ENCODE data around the gene HNRNPCL1. TPM values are rescaled to one million over a fixed set of nuclear protein-coding genes. Genes with fewer than 3 reads are reported as not detected.
"Not testable (repeated sequence)": the region's sequence is repeated elsewhere in the genome, so short reads cannot be mapped to it uniquely, and the experiment has no call there.

The HNRNPCL1 gene
- total and polyA plus RNA-seq, 2 of the 8 experiments (the other 6 are each of a cell fraction or from before 2014, with no cell fraction given), result not detected

DNA sequence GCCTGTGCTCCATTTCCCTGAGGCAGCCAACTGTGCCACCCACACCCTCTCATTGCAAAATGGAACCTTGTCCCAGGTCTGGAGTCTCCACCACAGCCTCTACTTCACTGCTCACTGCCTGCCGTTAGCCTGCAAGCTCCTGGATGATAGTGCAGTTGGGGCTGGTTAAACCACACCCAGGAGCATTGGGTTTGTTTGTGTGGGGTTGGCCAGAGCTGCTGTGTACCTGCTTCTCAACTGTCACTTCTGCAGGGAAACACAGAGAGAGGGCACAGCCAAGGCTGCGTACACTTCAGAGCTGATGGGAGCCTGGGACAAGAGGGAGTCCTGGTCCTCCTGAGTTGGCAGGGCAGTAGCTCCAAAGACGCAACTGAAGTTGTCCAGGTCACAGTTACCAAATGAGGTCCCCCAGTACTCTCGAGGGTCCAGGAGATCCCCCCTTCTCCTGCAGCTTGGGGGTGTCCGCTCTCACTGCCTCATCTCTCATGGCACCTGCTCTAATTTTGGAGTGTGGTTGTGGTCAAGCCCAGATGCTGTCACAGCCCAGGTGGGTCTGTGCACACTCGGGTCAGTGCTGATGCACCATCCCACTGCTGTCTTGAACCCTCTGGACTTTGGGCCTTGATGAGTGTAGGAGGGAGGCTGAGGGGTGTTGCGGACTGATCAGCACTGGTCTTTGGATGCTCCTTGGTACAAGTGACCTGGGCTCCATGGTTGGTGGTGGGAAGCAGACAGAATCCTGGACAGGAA, 14.8 kb upstream of the HNRNPCL1 start:
- H3K27me3 ChIP-seq (replicated peaks in 1 of 4; ENCODE audit: control insufficient read depth in 3 of 4, extremely low read depth in 1 of 4, insufficient read depth in 3 of 4, low read length in 3 of 4); H4K8ac ChIP-seq (ENCODE audit: extremely low read depth, insufficient read depth, low read length); H3K9ac ChIP-seq (replicated peaks in 1 of 4; ENCODE audit: extremely low read depth in 1 of 4, low read depth in 3 of 4, low read length in 3 of 4); H3K18ac ChIP-seq (ENCODE audit: extremely low read depth, low read length); H3K4me3 ChIP-seq (ENCODE audit: extremely low read depth in 1 of 4, insufficient read depth in 2 of 4, low read depth in 3 of 4, low read length in 4 of 4); POLR2A ChIA-PET (ENCODE audit: partially characterized antibody); H3K4me1 ChIP-seq (replicated peaks in 1 of 4; ENCODE audit: control insufficient read depth in 3 of 4, insufficient read depth in 4 of 4, low read length in 3 of 4); H3K4me2 ChIP-seq (ENCODE audit: insufficient read depth in 1 of 2, low read depth in 2 of 2, low read length in 2 of 2); H4K91ac ChIP-seq (replicated peaks; ENCODE audit: insufficient read length, low read length); H2BK15ac ChIP-seq (ENCODE audit: low read length); H2BK20ac ChIP-seq (ENCODE audit: low read length); H3K79me2 ChIP-seq (ENCODE audit: control insufficient read depth in 1 of 2, insufficient read depth in 2 of 2, low read length in 2 of 2); H2BK120ac ChIP-seq (replicated peaks; ENCODE audit: low read depth, low read length); H3K27ac ChIP-seq (ENCODE audit: low read depth, low read length); H4K5ac ChIP-seq (ENCODE audit: insufficient read length, low read depth, low read length); H3K14ac ChIP-seq (ENCODE audit: insufficient read length); H3K79me1 ChIP-seq (ENCODE audit: low read depth, low read length); H2BK5ac ChIP-seq (ENCODE audit: low read depth, low read length); H3K36me3 ChIP-seq (ENCODE audit: control insufficient read depth in 2 of 4, insufficient read depth in 4 of 4, low read length in 3 of 4); FAIRE-seq; H3K56ac ChIP-seq (replicated peaks; ENCODE audit: insufficient read length, low read depth, low read length); H3K23me2 ChIP-seq (ENCODE audit: low read depth, low read length); DNase-seq (ENCODE audit: low read depth in 1 of 2, low spot score in 2 of 2); H4K20me1 ChIP-seq (replicated peaks in 1 of 2; ENCODE audit: control insufficient read depth in 1 of 2, insufficient read depth in 2 of 2, low read length in 2 of 2); H2AK5ac ChIP-seq (ENCODE audit: low read depth, low read length); H3K23ac ChIP-seq (ENCODE audit: insufficient read length); H2BK12ac ChIP-seq (ENCODE audit: low read depth, low read length); CTCF ChIA-PET (ENCODE audit: partially characterized antibody); H2AFZ ChIP-seq (ENCODE audit: low read length); H3K4ac ChIP-seq (replicated peaks; ENCODE audit: insufficient read length, low read depth, low read length): not testable (repeated sequence)
- WGBS, 2 experiments (ENCODE audit: extremely low coverage in 1 of 2, insufficient coverage in 1 of 2, insufficient read length in 1 of 2, insufficient replicate concordance in 2 of 2, low coverage in 1 of 2, low lambda C conversion rate in 2 of 2, missing lambda C conversion rate in 1 of 2), result 80% methylated on average over 1 of the region's 7 CpGs; no CpG with 5 or more reads in 1 of the 2 experiments
- H3K9me3 ChIP-seq (ENCODE audit: insufficient read depth in 2 of 2, low read depth in 1 of 2, low read length in 1 of 2), result peaks cover 11 to 35% of the 10 kb centered on the region in 2 experiments; a peak in 3 of 4 replicates

DNA sequence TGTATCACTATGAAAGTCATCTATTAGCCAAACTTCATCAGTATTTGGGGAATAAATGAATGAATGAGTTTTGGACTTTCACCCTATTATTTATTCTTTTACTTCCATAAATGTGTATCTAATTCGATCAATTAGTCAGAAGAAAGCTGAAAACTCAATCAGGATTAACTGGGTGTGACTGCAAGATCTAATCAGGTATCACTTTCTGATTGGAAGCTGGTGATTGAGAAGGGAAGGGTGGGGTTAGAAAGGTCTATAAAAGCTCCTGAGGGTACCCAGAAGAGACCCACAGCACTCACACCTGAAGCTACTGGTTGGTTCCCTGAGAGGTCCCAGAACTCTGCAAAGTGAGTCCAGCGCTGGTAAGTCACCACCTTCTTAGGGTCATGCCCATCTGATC, 8.3 kb upstream of the HNRNPCL1 start, which contains the start of gene PRAMEF2:
PRAMEF2 (plus strand) TSS at position 301 of the 400 bp plus-strand sequence. CDS start 1,924 bp downstream, outside the sequence.
- H3K9me3 ChIP-seq (ENCODE audit: insufficient read depth in 2 of 2, low read depth in 1 of 2, low read length in 1 of 2), result peaks cover 16 to 56% of the 10 kb centered on the region in 2 experiments; a peak in 3 of 4 replicates
- H2BK120ac ChIP-seq (replicated peaks; ENCODE audit: low read depth, low read length); H3K4ac ChIP-seq (replicated peaks; ENCODE audit: insufficient read length, low read depth, low read length); H3K9ac ChIP-seq (replicated peaks in 1 of 4; ENCODE audit: extremely low read depth in 1 of 4, low read depth in 3 of 4, low read length in 3 of 4); H2AK5ac ChIP-seq (ENCODE audit: low read depth, low read length); H2BK15ac ChIP-seq (ENCODE audit: low read length); H2BK20ac ChIP-seq (ENCODE audit: low read length); H3K4me2 ChIP-seq (ENCODE audit: insufficient read depth in 1 of 2, low read depth in 2 of 2, low read length in 2 of 2); H3K79me2 ChIP-seq (ENCODE audit: control insufficient read depth in 1 of 2, insufficient read depth in 2 of 2, low read length in 2 of 2); H3K23me2 ChIP-seq (ENCODE audit: low read depth, low read length); FAIRE-seq; H3K56ac ChIP-seq (replicated peaks; ENCODE audit: insufficient read length, low read depth, low read length); H3K36me3 ChIP-seq (ENCODE audit: control insufficient read depth in 2 of 4, insufficient read depth in 4 of 4, low read length in 3 of 4); H4K5ac ChIP-seq (ENCODE audit: insufficient read length, low read depth, low read length); DNase-seq (ENCODE audit: low read depth in 1 of 2, low spot score in 2 of 2); H3K79me1 ChIP-seq (ENCODE audit: low read depth, low read length); POLR2A ChIA-PET (ENCODE audit: partially characterized antibody); H3K18ac ChIP-seq (ENCODE audit: extremely low read depth, low read length); H4K20me1 ChIP-seq (replicated peaks in 1 of 2; ENCODE audit: control insufficient read depth in 1 of 2, insufficient read depth in 2 of 2, low read length in 2 of 2); H4K8ac ChIP-seq (ENCODE audit: extremely low read depth, insufficient read depth, low read length); H2BK5ac ChIP-seq (ENCODE audit: low read depth, low read length); H2AFZ ChIP-seq (ENCODE audit: low read length); H4K91ac ChIP-seq (replicated peaks; ENCODE audit: insufficient read length, low read length); H2BK12ac ChIP-seq (ENCODE audit: low read depth, low read length); H3K23ac ChIP-seq (ENCODE audit: insufficient read length); H3K4me3 ChIP-seq (ENCODE audit: extremely low read depth in 1 of 4, insufficient read depth in 2 of 4, low read depth in 3 of 4, low read length in 4 of 4); H3K14ac ChIP-seq (ENCODE audit: insufficient read length); CTCF ChIA-PET (ENCODE audit: partially characterized antibody); H3K27me3 ChIP-seq (replicated peaks in 1 of 4; ENCODE audit: control insufficient read depth in 3 of 4, extremely low read depth in 1 of 4, insufficient read depth in 3 of 4, low read length in 3 of 4); H3K27ac ChIP-seq (ENCODE audit: low read depth, low read length); H3K4me1 ChIP-seq (replicated peaks in 1 of 4; ENCODE audit: control insufficient read depth in 3 of 4, insufficient read depth in 4 of 4, low read length in 3 of 4): not testable (repeated sequence)
- 45% methylated on average over 2 of the region's 2 CpGs; no CpG with 5 or more reads in 1 of the 2 experiments for WGBS, 2 experiments (ENCODE audit: extremely low coverage in 1 of 2, insufficient coverage in 1 of 2, insufficient read length in 1 of 2, insufficient replicate concordance in 2 of 2, low coverage in 1 of 2, low lambda C conversion rate in 2 of 2, missing lambda C conversion rate in 1 of 2)

Data from H1 (cell line).